Activated CD4-positive, alpha-beta T cell treated with anti-CD3 and anti-CD28 coated beads, Interleukin-2, amount 50 U/mL, for 1 hour (primary cell): ENCODE data around the gene MRPL36.

ENCODE experiments used
- DNase-seq: peaks from one replicate; pipeline ENCODE4 v3.0.0-alpha.2; 2020

The MRPL36 gene

DNA sequence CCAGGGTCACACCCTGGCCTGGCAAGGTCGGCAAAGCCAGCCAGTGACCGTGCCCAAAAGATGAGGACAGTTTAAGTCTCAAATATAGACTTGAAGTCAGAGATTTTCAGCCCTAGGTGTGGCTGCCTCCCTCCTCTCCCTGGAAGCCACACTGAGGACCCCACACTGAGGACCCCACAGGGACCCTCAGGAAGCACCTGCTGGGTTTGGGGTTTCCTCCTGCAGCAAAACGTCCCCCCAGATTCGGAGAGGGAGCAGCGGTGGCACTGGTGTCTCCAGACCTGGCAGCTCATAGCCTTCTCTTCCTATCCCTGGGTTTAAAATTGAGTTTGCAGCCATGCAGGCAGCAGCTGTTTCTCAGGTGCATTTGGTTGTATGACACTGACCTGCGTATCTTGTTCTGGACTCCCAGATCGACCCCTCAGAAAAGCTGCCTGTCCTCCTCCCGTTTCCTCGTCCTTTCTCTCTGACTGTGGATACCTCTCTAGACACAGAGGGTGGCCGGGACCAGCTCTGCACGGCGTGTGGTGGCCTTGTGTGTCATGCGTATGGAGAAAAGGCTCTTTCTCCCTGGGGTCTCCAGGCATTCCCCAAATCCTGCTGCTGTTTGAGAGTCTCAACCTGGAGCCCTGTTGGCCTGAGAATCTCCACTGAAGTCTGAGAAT, 36.6 kb downstream of the MRPL36 start:
- no peak for DNase-seq

DNA sequence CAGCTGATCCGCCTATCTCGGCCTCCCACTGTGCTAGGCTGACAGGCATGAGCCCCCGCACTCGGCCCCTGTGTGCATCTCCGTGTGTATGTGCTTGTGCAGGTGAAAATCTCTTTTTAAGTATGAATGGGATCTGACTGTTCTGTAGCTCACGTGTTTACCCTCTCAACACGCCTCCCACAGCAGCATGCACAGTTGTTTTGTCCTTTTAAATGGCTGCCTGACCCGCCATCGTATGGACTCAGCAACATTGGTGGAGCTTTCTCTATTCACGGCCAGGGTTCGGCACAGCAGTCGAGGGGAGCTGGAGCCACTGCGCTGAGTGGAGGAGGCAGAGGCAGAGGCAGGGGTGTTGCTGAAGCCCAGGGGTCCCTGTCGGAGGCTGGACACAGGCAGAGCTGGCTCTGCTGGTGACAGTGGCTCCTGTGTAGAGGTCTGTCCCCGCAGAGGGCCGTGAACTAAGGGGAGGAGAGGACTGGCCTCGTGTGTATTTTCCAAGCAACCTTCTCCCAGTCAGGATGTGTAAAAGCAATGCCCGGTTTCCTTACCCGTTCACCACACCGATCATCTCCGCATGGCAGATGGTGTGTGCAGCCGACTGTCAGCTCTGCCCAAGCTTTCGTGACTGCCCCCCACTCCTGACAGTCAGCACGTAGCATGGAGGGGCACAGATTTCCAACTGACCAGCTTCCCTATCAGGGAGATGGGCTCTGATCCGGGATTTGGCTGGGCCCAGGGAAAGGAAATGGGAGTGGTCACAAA, 37.3 kb downstream of the MRPL36 start:
- DNase-seq = no peak

- DNase-seq = no peak
Observed at GRCh38 chr5:1761453-1761755, 38.2 kb downstream of the MRPL36 start.

- DNase-seq = no peak
Observed at GRCh38 chr5:1760656-1761452, 38.8 kb downstream of the MRPL36 start.

GRCh38 chr5:1760231-1760630, 39.4 kb downstream of the MRPL36 start:
- no peak for DNase-seq

DNA sequence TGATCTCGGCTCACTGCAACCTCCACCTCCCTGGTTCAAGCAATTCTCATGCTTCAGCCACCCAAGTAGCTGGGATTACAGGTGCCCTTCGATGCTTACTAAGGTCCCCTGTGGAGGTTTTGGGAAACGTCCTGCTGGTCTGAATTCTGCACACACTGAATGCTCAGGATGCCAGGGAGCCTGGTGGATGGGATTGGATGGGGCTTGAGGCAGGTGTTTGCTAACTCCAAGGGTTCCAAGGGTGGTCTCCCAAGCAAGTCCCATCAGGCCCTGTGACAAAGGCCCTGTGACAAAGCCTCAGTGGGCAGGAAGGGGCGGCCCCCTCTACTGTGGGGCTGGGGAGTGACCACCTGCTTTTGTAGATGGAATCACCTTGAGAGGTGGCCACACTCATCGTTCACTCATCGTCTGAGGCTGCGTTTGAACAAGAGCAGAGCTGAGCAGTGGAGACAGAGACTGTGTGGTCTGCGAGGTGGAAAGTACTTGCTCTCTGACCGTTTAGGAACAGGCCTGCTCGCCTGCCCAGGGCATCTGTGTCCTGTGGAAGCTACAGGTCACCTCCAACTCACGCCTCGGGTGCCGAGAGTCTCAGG, 40.2 kb downstream of the MRPL36 start:
- no peak for DNase-seq

GRCh38 chr5:1758574-1758973, 41.1 kb downstream of the MRPL36 start:
- DNase-seq = no peak

DNA sequence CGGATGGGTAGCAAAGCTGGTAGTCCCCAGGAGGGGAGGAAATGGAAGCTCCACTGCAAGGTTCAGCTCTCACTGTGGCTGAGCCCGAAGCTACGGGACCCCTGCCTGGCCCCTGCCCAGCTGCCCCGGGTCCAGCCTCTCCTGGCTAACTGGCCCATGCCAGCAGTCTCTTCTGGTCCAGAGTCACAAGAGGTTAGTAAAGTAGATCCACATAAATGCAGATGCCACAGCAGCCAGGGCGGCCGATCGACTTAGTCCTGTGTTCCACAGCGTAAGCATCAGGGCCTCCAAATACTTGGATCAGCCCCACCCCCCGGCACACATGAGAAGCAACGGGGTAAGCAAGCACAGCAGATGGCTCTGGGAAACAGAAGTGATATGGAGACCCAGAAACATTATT, 42.1 kb downstream of the MRPL36 start:
- no peak for DNase-seq

GRCh38 chr5:1756481-1756880, 43.2 kb downstream of the MRPL36 start:
- DNase-seq = no peak

DNA sequence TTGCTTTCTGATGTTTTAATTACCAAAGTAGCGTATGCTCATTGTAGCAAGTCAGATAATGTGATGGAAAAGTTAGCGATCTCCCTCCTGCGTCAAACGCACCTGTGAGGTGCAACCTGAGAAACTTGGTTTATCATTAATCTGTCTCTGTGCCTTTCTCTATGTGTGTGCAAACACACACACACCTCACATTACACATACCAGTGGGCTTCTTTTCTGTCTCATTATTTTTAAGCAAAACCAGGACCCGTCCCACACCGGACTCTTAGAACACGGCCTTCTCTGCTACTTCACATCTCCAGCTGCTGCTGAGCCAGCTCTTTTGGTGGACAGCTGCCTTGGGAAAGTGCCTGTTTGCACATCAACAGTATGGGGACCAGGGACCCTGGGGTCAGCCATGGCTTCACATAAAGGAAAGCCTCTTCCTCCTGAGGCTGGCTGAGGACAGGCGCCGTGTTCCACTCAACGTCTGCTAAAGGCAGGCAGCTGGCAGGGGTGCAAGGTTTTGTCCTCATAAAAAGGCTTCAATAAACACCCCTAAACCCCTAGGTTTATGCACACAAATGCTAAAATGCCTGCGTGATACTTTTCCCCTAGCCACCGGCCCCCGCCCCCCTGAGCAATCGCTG, 44.2 kb downstream of the MRPL36 start:
- DNase-seq = no peak

GRCh38 chr5:1754531-1755220, 45.0 kb downstream of the MRPL36 start:
- DNase-seq = no peak

DNA sequence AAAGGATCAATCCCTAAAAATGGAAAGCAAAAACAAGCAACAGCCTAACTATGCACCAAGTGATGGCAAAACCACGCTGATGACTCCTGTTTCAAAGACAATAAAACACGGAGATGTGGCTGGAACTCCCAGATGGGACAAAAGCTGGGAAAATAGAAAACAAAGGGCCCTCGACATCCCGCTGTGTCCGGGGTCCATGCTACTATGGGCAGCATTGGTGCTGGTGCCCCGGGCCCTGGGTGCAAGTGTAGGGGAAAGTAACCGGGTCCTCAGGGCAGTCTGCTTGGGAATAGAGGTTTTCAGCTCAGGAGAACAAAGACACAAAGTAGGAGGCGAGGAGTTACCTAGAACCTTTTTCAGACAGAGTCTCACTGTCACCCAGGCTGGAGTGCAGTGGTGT, 46.1 kb downstream of the MRPL36 start:
- no peak for DNase-seq

GRCh38 chr5:1752881-1753280, 46.8 kb downstream of the MRPL36 start:
- DNase-seq = no peak

DNA sequence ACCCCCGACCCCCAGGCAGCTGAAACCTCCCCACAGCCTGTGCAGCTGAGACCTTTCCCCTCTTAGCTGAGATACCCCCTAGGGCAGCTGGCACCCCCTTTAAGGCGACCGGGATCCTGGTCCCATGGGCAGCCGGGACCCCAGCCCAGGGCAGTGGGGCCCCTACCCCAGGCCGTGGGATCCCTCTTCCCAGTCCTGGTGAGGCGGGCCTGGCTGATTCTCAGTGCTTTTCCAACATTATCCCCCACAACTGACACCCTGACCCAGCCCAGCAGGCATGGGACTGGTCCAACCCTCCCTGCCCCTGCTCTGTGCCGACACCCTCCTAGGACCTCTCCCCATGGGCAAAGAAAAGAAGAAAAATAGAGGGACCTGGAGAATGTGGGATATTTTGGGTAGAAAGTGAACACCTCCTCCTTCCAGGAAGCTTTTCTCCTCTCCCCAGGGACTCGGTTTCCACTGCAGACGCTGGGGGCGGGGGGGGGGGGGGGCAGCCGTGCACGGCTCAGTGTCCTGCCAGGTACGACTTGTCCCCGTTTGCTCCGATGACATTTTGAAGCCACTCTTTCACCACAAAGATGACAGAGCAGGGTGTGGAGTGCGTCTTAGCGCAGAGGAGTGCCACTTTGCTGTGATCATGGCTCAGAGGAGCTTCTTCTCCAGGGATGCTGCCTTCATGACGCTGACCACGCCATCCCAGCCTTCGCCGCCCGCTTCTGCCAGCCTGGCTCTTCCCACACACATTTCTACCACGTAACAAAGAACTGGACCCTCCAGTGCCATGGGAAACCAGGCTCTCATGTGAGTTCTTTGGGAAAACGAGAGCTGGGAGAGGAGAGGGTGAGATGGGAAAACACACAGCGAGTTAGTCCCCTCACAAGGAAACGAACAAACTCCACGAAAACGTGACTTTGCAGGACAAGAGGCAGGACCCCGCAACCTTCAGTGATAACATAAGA, 47.5 kb downstream of the MRPL36 start:
- DNase-seq = no peak

DNA sequence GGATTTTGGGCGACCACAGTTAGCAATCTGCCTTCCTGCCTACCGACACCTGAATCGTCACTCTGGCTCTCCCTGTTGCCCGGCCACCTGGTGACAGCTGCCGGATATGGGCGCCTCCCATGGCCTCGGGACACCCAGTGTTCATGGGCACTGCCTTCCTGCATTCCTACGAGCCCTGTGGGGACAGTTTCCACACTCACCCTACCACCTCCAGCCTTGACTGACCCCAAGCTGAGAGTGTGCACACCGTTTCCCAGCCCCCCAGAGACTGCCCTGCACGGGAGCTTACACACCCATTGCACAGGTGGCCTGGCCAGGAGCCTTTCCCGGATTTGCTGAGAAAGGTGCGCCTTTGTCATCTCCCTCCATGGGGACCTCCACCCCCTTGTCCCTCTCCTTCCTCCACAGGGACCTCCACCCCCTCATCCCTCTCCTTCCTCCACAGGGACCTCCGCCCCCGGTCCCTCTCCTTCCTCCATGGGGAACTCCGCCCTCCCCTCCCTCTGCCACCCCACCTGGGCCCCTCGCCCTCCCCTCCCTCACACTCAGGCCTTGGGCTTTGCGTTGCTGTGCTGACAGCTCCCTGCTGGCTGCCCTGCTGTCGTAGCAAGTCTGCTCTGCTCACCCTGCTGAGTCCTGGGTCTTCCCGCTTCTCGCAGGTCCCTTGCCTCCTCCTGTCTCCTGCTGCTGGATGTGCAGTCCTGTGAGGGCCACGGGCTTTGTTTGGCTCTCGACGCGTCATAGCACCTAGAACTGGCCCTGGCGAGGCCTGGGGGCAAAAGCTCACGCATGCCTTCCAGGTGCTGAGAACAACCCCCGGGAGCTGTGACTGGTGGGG, 48.4 kb downstream of the MRPL36 start:
- DNase-seq = no peak

DNA sequence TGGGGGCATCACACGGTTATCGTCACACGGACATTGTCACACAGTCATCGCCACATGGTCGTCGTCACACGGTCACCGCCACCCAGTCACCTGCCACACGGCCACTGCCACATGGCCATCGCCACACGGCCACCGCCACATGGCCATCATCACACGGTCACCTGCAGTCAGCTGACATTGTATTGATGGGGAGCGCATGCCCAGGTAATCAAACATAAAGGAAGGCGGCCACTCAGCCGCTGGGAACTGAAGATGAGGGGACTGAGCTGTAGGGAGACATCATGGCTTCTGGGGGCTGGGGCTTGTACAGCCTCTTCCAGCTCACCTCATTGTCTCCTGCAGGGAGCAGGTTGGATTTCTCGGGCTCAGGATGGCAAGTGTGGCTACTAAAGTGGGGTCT, 49.2 kb downstream of the MRPL36 start:
- DNase-seq = no peak

DNA sequence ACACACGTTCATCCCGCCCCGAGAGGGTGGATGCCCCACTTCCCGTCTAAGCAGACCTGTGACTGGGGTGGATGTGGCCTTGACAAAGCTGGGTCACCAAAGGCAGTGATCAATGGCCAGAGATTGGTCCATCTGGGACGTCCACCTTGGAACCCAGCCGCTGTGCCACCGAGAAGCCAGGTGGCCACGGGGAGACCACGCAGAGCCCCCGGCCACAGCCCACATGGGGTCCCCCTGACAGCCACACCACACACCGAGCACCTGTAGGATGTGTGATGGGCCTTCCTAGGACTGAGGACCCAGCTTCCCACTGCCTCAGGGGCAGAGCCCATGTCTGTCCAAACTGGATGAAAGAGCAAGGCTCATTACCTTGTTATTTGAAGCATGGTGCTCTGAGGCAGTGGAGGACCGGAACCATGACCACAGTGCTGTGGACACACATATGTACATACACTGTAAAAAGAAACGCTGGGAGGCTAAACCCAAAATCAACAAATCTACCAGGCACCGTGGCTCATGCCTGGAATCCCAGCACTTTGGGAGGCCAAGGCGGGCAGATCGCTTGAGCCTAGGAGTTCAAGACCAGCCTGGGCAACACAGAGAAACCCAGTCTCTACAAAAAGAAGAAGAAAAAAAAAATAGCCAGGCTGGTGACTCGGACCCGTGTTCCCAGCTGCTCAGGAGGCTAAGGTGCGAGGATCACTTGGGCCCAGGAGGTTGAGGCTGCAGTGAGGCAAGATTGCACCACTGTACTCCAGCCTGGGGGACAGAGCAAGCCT, 50.1 kb downstream of the MRPL36 start:
- DNase-seq = no peak

GRCh38 chr5:1748845-1749244, 50.8 kb downstream of the MRPL36 start:
- no peak for DNase-seq
